Peyer's patch (tissue), 4 donors: ENCODE results near the gene GYG2. TPM values are rescaled to one million over a fixed set of nuclear protein-coding genes. Genes with fewer than 3 reads are reported as not detected.

Source experiments
- DNase-seq, 3 donors: peaks; one replicate each; pipeline ENCODE4 v3.0.0-alpha.2; 2017 to 2019
- H3K27ac ChIP-seq, 4 donors: fragments of 200-600 bp; sonication (generic); one replicate each; pipeline ENCODE4 v1.5.1; 2016 to 2019
- H3K27me3 ChIP-seq, 2 donors: fragments of 200-600 bp; sonication (generic); one replicate each; pipeline ENCODE4 v1.5.1; 2019
- H3K36me3 ChIP-seq, 3 donors: fragments of 200-600 bp; sonication (generic); one replicate each; pipeline ENCODE4 v1.5.1; 2016 to 2019
- H3K4me1 ChIP-seq, 4 donors: fragments of 200-600 bp; sonication (generic); one replicate each; pipeline ENCODE4 v1.5.1; 2016 to 2019
- H3K4me3 ChIP-seq, 4 donors: fragments of 200-600 bp; sonication (generic); 1 replicate in 3 of 4; 2 replicates in 1 of 4; pipeline ENCODE4 v1.5.1; 2016 to 2019; ENCODE audit warnings: mild to moderate bottlenecking in 1 of 4
- H3K9me3 ChIP-seq, 4 donors: fragments of 200-600 bp; sonication (generic); one replicate each; pipeline ENCODE4 v1.5.1; 2016 to 2019; ENCODE audit warnings: mild to moderate bottlenecking in 1 of 4
- CTCF ChIP-seq, 6 experiments: fragments of 450-650 bp in 4 of 6; fragments of 200-600 bp in 2 of 6; sonication (generic) in 1 of 6; IDR thresholded peaks; one replicate each; pipeline ENCODE4 v1.5.1; 2017 to 2019; ENCODE audit warnings: antibody characterized with exemption in 6 of 6, mild to moderate bottlenecking in 3 of 6, moderate library complexity in 1 of 6
- POLR2A ChIP-seq, 2 donors: fragments of 450-650 bp; IDR thresholded peaks; one replicate each; pipeline ENCODE4 v1.5.1; 2017; ENCODE audit warnings: antibody characterized with exemption in 2 of 2, mild to moderate bottlenecking in 2 of 2, moderate library complexity in 2 of 2
- total RNA-seq, 4 donors: library from RNA; depleted of rRNA; stranded (reverse); fragments of >200 nt; gene quantifications; one replicate each; pipeline ENCODE4 v1.1.0, GENCODE V29; 2016

Gene GYG2
- total RNA-seq, 4 donors from 2014 or later = 0.70 to 3.9 (median 2.8) TPM

- Histone ChIP-seq H3K4me3 (no peak overlapping the region), H3K9me3 (no peaks in the 10 kb centered on the region), H3K4me1 (no peaks in the 10 kb centered on the region), H3K27me3 (no peaks in the 10 kb centered on the region), H3K27ac (no peak overlapping the region), H3K36me3 (no peaks in the 10 kb centered on the region)
- TF ChIP-seq CTCF (IDR thresholded peaks at IDR 0.05) (no peak), POLR2A (IDR thresholded peaks at IDR 0.05) (no peak)
- no peak for DNase-seq
Measured at GRCh38 chrX:2871831-2872230, 43.1 kb downstream of the GYG2 start.

- Histone ChIP-seq H3K27ac (no peak overlapping the region), H3K4me1 (no peaks in the 10 kb centered on the region), H3K27me3 (no peaks in the 10 kb centered on the region), H3K36me3 (no peaks in the 10 kb centered on the region), H3K9me3 (no peaks in the 10 kb centered on the region), H3K4me3 (no peak overlapping the region)
- TF ChIP-seq POLR2A (IDR thresholded peaks at IDR 0.05) (no peak), CTCF (IDR thresholded peaks at IDR 0.05) (no peak)
- no peak for DNase-seq
Measured at GRCh38 chrX:2872671-2873277, 44.0 kb downstream of the GYG2 start.

GRCh38 chrX:2874222-2875135 lies 45.7 kb downstream of the GYG2 start:
- Histone ChIP-seq H3K9me3 (no peaks in the 10 kb centered on the region), H3K27ac (no peak overlapping the region), H3K36me3 (no peaks in the 10 kb centered on the region), H3K4me3 (no peak overlapping the region), H3K27me3 (no peaks in the 10 kb centered on the region), H3K4me1 (no peaks in the 10 kb centered on the region)
- no peak for DNase-seq
- TF ChIP-seq POLR2A (IDR thresholded peaks at IDR 0.05) (no peak), CTCF (IDR thresholded peaks at IDR 0.05) (no peak)

GRCh38 chrX:2875136-2875481 lies 46.4 kb downstream of the GYG2 start:
- H3K9me3 ChIP-seq = no peaks in the 10 kb centered on the region
- no peak overlapping the region for H3K4me3 ChIP-seq
- no peak overlapping the region for H3K27ac ChIP-seq
- no peaks in the 10 kb centered on the region for H3K36me3 ChIP-seq
- no peak for TF ChIP-seq CTCF (IDR thresholded peaks at IDR 0.05)
- no peaks in the 10 kb centered on the region for H3K27me3 ChIP-seq
- DNase-seq = no peak
- H3K4me1 ChIP-seq = no peaks in the 10 kb centered on the region

- Histone ChIP-seq H3K4me3 (no peak overlapping the region), H3K4me1 (no peaks in the 10 kb centered on the region), H3K27me3 (no peaks in the 10 kb centered on the region), H3K9me3 (no peaks in the 10 kb centered on the region), H3K36me3 (no peaks in the 10 kb centered on the region), H3K27ac (no peak overlapping the region)
- no peak for DNase-seq
- TF ChIP-seq CTCF (IDR thresholded peaks at IDR 0.05) = peak in 4 of 6 experiments; percentile 7 to 44 (median 25)
- TF ChIP-seq POLR2A (IDR thresholded peaks at IDR 0.05) = no peak
Measured at GRCh38 chrX:2875798-2876399, 47.2 kb downstream of the GYG2 start.
